Activated CD4-positive, CD25-positive, alpha-beta regulatory T cell (primary cell): ENCODE data around the gene PIR.

Experiments used
- DNase-seq, 4 experiments: peaks; one replicate each; lab custom pipeline; 2025; lab: John Stamatoyannopoulos, UW

The PIR gene

DNA sequence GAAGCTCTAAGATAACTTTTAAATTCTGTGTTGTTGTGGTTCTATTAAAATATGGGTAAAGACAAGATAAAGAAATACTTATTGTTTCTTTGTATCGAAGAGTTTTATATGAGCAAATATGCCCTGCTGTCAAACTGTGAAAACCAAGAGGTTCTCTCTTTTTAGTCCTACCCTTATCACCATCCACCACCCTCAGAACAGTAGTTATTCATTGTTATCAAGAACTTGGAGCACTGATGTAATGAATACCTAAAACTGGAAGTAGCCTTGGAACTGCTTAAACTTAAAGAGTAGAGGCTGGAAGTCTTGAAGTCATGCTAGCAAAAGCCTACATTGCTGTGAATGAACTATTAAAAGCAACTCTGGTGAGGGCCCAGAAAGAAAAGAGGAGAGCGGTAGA is 9.2 kb downstream of the PIR start:
- DNase-seq, result no peak

DNA sequence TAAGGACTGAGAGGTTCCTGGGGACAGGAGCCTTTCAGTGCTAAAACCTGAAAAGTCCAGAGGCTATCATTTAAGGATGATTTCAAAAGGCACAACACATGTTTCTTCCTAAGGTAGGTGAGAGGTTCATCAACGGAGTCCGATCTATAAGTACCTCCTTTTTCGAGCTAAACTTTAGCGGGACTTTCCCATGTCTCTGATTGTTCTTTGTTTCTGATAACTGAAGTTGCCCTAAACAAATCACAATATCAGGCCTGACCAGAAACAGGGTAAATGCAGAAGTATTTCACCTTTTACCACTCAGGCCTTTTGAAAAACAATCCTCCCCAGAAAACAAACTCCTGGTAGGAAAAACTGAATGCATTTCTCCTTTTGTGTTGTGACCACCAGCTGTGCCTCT is 17.6 kb downstream of the PIR start:
- DNase-seq, result no peak

DNA sequence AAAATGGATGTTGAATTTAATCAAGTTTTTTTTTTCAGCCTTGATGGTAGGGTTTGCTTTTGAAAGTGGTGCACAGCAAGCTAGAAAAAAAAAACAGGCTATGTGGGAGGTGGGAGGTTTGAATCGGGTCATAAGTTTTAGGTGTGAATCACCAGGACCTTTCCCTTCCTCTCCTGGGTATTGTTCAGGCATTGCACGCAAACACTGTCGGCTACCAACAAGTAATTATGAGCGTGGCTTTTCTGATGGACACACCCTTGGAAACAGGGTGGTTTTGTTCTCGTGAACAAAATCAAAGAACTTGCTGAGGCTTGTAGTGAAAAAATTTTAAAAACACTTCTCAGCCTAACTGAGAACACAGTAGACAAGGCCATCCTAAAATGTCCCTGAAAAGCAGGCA is 18.1 kb downstream of the PIR start:
- DNase-seq, result no peak

DNA sequence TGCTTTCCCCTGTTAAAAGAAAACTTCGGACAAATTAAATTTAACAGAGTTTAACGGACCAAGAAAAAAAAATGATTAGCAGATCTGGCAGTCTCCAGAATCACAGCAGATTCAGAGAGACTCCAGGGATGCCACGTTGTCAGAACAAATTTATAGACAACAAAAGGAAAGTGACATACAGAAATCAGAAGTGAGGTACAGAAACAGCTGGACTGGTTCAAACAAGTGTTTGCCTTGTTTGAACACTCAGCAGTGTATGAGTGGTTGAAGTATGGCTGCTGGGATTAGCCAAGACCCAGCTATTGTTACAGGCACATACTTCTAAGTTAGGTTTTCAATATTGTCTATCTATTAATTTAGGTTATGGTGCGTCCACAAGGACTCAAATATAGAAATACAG is 19.1 kb downstream of the PIR start:
- DNase-seq, result no peak

- DNase-seq, result no peak
Measured at GRCh38 chrX:15472531-15472930, 20.6 kb downstream of the PIR start.

DNA sequence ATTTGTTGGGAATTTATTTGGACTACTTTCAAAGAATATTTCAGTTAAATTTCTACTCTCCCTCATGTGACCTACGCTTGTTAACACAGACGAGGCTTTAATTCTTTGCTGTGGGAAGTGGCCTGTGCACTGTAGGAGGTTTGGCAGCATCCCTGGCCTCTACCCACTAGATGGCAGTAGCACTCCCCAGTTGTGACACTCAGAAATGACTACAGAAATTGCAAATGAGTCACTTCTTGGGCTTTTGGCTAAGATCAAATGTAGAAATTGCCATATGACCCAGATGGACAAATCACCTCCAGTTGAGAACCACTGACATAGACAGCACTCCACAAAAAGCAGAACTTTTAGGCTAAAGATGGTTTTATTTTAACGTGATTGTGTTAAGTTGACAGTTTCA is 22.1 kb downstream of the PIR start:
- DNase-seq, result peak in 2 of 4 experiments; percentile 2

- no peak for DNase-seq
Measured at GRCh38 chrX:15469613-15470012, 23.5 kb downstream of the PIR start.

DNA sequence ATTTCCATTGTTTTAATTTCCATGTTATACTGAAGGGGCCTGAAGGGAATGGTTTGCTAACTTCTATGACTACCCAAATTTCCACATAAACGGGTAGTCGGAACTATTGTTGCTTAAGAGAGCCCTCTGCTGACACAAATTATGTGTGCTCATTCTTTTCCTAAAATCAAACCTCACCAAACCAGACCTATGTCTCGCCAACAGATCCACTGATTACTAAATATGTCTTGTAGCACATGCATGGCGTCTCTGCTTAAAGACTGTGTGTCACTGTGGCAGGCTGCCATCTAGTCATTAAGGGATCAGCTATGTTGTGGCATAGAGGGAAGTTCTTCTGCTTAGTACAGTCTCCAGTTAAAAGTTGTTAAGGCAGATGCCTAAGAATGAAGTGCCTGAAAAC is 25.1 kb downstream of the PIR start:
- no peak for DNase-seq

GRCh38 chrX:15465896-15466651 is 27.1 kb downstream of the PIR start:
- no peak for DNase-seq

DNA sequence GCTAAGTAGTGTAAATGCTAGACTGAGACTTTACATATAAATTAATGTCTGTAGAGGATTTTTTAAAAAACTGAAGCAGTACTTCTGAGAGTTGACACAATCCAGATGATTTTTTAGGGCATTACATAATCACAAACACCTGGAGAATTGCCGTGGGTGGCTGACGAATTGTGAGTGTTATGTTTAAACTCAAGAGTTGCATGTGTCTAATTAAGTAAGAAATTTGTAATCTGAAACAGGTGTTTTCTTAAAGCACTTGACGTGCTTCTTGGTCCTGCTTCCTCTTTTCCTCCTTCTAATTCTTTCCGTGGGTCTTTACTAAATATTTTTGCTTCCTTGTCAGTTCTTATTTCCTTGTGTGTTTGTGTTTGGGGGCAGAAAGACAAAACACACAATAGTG is 27.8 kb downstream of the PIR start:
- DNase-seq, result no peak

GRCh38 chrX:15464704-15465103 is 28.4 kb downstream of the PIR start:
- no peak for DNase-seq

GRCh38 chrX:15451913-15452312 is 41.2 kb downstream of the PIR start:
- DNase-seq, result no peak

DNA sequence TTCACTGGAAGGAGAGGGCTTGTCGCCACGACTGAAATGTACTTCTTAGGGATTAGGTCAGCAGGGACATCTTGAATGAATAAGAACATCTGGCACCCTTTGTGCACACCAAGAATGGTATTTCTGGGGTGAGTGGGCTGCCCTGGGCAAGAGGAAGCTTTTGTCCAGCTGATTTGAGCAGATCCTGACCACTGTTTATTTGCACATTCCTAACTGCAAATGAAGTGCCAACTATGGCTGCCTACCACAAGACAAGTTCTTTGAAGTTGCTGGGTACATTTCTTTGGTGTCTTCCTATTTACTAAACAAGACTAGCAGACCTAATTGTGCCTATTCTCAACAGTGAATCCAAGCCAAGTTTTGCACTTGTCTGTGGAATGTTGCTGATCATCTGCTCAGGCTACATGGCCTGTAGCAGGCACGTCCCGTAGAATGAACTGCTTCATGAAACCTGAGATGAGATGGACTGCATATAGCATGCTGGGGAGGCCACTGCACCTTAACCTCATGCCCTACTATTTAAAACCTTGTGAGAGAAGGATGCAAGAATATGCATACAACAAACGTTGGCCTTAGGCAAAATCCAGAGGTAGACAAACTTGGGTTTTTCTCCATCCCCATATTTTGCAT is 45.0 kb downstream of the PIR start:
- no peak for DNase-seq

GRCh38 chrX:15441464-15441863 is 51.7 kb downstream of the PIR start:
- DNase-seq, result no peak

DNA sequence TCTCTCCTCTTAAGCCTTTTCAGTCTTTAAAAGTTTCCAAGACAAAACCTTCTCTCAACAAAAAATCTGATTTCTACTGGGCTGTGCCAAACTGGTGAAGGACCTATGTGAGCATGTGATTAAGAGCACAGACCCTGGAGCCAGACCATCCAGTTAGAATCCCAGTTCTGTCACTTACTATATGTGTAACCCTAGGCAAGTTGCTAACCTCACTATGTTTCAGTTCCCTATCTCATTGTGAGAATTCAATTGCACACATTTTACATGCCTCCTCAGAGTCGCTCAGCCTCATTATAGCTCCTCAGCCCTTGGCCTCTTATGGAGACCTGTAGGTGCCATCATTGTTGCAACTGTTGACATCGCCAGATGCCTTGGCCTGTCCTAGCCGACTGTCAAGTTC is 54.8 kb downstream of the PIR start:
- DNase-seq, result no peak

- no peak for DNase-seq
Measured at GRCh38 chrX:15437724-15438123, 55.4 kb downstream of the PIR start.

GRCh38 chrX:15435836-15436619 is 57.1 kb downstream of the PIR start:
- DNase-seq, result no peak

DNA sequence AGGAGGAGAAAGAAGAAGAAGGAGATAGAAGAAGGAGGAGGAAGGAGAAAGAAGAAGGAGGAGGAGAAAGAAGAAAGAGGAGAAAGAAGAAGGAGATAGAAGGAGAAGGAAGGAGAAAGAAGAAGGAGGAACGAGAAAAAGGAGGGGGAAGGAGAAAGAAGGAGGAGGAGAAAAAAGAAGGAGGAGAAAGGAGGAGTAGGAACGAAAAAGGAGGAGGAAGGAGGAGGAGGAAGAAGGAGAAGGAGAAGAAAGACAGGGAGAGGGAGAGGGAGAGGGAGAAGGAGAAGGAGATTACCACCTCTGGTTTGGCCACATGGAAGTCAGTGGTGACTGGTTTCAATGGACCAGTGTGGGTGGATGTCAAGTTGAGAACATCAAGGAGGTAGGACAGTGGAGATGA is 58.9 kb downstream of the PIR start:
- DNase-seq, result no peak

DNA sequence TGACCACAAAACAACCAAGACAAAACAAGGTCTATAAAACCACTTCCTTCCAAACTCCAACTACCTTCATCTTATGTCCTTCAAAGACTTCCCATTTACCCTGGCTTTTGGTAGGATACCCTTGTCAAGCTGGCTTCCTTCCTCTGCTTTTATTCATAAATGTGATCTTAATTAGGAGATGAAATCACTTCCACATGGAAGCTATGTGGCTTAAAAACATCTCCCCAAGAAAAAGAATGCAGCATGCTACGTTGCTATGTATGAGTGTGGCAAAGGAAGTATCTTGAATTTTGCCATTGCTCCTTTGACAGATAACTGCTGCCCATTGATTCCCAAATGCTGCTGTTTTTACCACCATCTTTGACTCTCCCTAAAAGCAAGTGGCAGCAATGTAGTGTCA is 62.5 kb downstream of the PIR start:
- DNase-seq, result no peak

DNA sequence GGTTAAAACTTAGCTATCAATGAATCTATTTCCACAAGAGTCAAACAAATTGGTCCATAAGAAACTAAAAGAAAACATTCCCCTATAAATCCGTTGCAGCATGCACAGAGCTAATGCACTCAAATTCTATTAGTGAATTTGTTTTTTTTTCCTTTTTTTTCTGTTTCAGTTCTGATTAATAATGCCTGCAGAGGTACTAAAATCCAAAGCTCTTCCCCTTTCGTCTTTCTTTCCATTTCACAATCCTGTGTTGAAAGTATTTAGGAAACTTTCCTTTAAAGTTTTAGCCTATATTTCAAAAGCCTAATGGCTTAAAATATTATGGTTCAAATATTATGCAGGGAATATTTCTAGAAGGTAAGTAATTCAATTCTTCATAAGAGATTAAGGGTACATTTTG is 63.1 kb downstream of the PIR start:
- DNase-seq, result no peak

DNA sequence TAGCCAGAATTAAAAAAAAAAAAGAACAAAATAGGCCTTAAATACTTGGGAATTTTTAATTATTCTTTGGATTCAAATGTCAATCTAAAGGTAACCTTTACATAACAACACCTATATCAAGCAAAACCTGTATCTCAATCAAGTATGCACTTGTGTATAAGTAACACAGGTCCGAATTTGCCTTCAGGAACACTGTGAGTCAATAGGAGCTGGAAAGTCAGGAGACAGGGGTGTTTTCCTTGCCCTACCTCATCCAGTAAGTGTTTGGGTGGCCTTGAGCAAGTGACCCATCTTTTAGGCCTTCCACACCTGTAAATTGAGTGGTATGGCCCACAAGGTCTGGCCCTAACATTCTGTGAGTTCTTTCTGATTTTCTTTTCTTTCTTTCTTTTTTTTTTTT is 68.1 kb downstream of the PIR start:
- DNase-seq, result no peak

DNA sequence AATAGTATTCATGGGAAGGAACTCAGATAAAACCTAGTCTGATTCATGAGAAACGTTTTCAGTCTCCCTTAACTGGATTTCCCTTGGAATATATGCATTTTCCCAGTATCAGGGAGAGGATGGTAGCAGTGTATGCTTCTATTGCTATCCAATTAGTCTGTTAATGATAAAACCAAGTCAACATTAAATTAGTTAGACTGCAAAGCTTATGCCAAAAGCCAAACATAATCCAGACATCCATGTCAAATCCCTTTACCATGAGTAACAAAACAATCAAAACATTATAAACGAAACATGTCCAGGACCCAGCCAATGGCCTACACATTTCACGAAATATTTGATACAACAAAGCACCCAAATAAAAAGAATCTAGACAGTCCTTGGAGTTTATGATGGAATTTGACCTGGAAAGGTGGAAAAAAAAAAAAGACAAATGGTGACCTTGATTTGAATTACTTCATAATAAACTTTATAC is 74.4 kb downstream of the PIR start:
- no peak for DNase-seq

GRCh38 chrX:15418041-15418706 is 75.0 kb downstream of the PIR start:
- DNase-seq, result no peak
